Keratinocyte (primary cell): ENCODE results near the gene OR2F1.

ENCODE experiments used
- EZH2 ChIP-seq: IDR thresholded peaks from one replicate; pipeline ENCODE4 v1.6.1; 2012; ENCODE audit warnings: inconsistent platforms, mild to moderate bottlenecking, low read length, moderate library complexity
- TF ChIP-seq, protein P1 (sequence below), 3 experiments: IDR thresholded peaks in 1 of 3; conservative IDR thresholded peaks in 1 of 3; optimal IDR thresholded peaks in 1 of 3; 2 replicates in 2 of 3; 3 replicates in 1 of 3; pipeline versions ENCODE3 to v1.5.1; 2011; ENCODE audit warnings: low read length in 3 of 3, mild to moderate bottlenecking in 3 of 3, moderate library complexity in 2 of 3, control low read depth in 1 of 3, inconsistent platforms in 1 of 3; ENCODE audit not compliant: insufficient read depth in 2 of 3; ENCODE audit errors: extremely low read depth in 1 of 3

DNA sequence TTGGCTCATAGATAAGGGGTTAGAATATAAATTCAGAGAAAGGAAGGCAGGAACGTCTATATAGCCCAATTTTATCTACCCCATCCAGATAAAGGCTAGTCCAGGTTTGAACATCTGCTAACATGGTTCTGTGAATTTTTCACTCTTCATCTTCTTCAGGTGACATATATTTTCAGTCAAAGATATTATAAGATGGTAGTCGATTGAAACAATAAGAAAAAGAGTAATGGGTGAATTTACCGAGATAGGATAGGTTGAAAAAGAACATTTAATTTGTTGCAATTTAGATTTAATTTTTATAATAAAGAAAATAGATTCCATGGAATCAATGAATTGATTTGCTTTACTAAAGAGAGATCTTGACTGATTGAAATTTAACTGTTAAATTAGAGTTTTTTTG lies at the start of gene OR2F1:
- TF ChIP-seq, protein P1, sequence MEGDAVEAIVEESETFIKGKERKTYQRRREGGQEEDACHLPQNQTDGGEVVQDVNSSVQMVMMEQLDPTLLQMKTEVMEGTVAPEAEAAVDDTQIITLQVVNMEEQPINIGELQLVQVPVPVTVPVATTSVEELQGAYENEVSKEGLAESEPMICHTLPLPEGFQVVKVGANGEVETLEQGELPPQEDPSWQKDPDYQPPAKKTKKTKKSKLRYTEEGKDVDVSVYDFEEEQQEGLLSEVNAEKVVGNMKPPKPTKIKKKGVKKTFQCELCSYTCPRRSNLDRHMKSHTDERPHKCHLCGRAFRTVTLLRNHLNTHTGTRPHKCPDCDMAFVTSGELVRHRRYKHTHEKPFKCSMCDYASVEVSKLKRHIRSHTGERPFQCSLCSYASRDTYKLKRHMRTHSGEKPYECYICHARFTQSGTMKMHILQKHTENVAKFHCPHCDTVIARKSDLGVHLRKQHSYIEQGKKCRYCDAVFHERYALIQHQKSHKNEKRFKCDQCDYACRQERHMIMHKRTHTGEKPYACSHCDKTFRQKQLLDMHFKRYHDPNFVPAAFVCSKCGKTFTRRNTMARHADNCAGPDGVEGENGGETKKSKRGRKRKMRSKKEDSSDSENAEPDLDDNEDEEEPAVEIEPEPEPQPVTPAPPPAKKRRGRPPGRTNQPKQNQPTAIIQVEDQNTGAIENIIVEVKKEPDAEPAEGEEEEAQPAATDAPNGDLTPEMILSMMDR (optimal IDR thresholded peaks at IDR 0.05 in 1 of 3, IDR thresholded peaks at IDR 0.05 in 1 of 3, conservative IDR thresholded peaks at IDR 0.05 in 1 of 3; ENCODE audit: extremely low read depth in 1 of 3, insufficient read depth in 2 of 3, low read length in 3 of 3): no peak
- TF ChIP-seq EZH2: no peak
